HEK293 (cell line): ENCODE measurements around the gene AFG1L.

Experiments
- CTCF ChIA-PET: fragments of 350-600 bp; formaldehyde crosslinking; extraction: SDS; loops from one replicate; lab custom pipeline; 2021; ENCODE audit warnings: antibody characterized with exemption; lab: Yijun Ruan, JAX
- POLR2A ChIA-PET: fragments of 300-600 bp; formaldehyde crosslinking; extraction: SDS; loops from one replicate; lab custom pipeline; 2020; ENCODE audit warnings: antibody characterized with exemption, inconsistent platforms; lab: Yijun Ruan, JAX
- H3K27ac ChIP-seq: fragments of 200-500 bp; sonication (Bioruptor generic); 2 replicates; pipeline ENCODE4 v1.5.1; 2014; ENCODE audit warnings: low read depth, low read length, control low read depth, inconsistent platforms; ENCODE audit errors: extremely low read depth
- H3K36me3 ChIP-seq, 2 experiments: fragments of 200-500 bp in 1 of 2; sonication (Bioruptor generic) in 1 of 2; 1 replicate in 1 of 2; 2 replicates in 1 of 2; pipeline ENCODE4 v1.5.1; 2014 to 2017; ENCODE audit warnings: inconsistent platforms in 2 of 2, low read length in 2 of 2; ENCODE audit not compliant: control insufficient read depth in 2 of 2, insufficient read depth in 1 of 2
- H3K4me1 ChIP-seq: fragments of 200-500 bp; sonication (Bioruptor generic); 2 replicates; pipeline ENCODE4 v1.5.1; 2014; ENCODE audit warnings: mild to moderate bottlenecking, low read length, inconsistent platforms; ENCODE audit not compliant: control insufficient read depth, insufficient read depth
- H3K4me3 ChIP-seq: 2 replicates; pipeline ENCODE4 v1.5.1; 2011; ENCODE audit warnings: low read depth, mild to moderate bottlenecking, control low read depth, low read length, moderate library complexity
- H3K9me3 ChIP-seq: fragments of 200-500 bp; sonication (Bioruptor generic); 2 replicates; pipeline ENCODE4 v1.5.1; 2014; ENCODE audit warnings: low read depth, low read length, inconsistent platforms; ENCODE audit not compliant: control insufficient read depth, insufficient read depth
- BCL11A ChIP-seq: fragments of 450-650 bp; formaldehyde crosslinking; IDR thresholded peaks from 2 replicates; pipeline ENCODE4 v1.5.1; 2016; ENCODE audit warnings: low read depth, missing biosample characterization, missing genetic modification characterization
- EGR2 ChIP-seq: fragments of 450-650 bp; formaldehyde crosslinking; IDR thresholded peaks from 2 replicates; pipeline ENCODE4 v1.5.1; 2016; ENCODE audit warnings: low read depth, missing biosample characterization, missing genetic modification characterization
- GFI1B ChIP-seq: fragments of 450-650 bp; formaldehyde crosslinking; IDR thresholded peaks from 2 replicates; pipeline ENCODE4 v1.5.1; 2016; ENCODE audit warnings: missing biosample characterization, missing genetic modification characterization
- GLIS1 ChIP-seq: fragments of 450-650 bp; formaldehyde crosslinking; IDR thresholded peaks from 2 replicates; pipeline ENCODE4 v1.5.1; 2016; ENCODE audit warnings: missing biosample characterization, missing genetic modification characterization
- IKZF3 ChIP-seq: fragments of 450-650 bp; IDR thresholded peaks from 2 replicates; pipeline ENCODE4 v1.5.0; 2018; ENCODE audit warnings: missing biosample characterization, mild to moderate bottlenecking, missing genetic modification characterization, moderate library complexity
- MYNN ChIP-seq: fragments of 450-650 bp; formaldehyde crosslinking; IDR thresholded peaks from 2 replicates; pipeline ENCODE4 v1.5.1; 2016; ENCODE audit warnings: missing biosample characterization, missing genetic modification characterization, borderline replicate concordance
- TRIM28 ChIP-seq: IDR thresholded peaks from 2 replicates; pipeline ENCODE4 v1.6.1; 2011; ENCODE audit warnings: low read length, control low read depth, borderline replicate concordance
- ZBTB1 ChIP-seq: fragments of 450-650 bp; formaldehyde crosslinking; IDR thresholded peaks from 2 replicates; pipeline ENCODE4 v1.5.1; 2016; ENCODE audit warnings: missing biosample characterization, missing genetic modification characterization
- ZBTB20 ChIP-seq: fragments of 450-650 bp; formaldehyde crosslinking; IDR thresholded peaks from 2 replicates; pipeline ENCODE4 v1.5.1; 2016; ENCODE audit warnings: missing biosample characterization, missing genetic modification characterization
- ZBTB7A ChIP-seq: fragments of 450-650 bp; formaldehyde crosslinking; IDR thresholded peaks from 2 replicates; pipeline ENCODE4 v1.5.1; 2016; ENCODE audit warnings: low read depth, missing biosample characterization, missing genetic modification characterization
- ZIC2 ChIP-seq: fragments of 450-650 bp; formaldehyde crosslinking; IDR thresholded peaks from 2 replicates; pipeline ENCODE4 v1.5.1; 2016; ENCODE audit warnings: missing biosample characterization, missing genetic modification characterization
- ZNF138 ChIP-seq: fragments of 450-650 bp; formaldehyde crosslinking; IDR thresholded peaks from 2 replicates; pipeline ENCODE4 v1.5.1; 2016; ENCODE audit warnings: missing biosample characterization, missing genetic modification characterization, borderline replicate concordance
- ZNF155 ChIP-seq: fragments of 450-650 bp; formaldehyde crosslinking; IDR thresholded peaks from 2 replicates; pipeline ENCODE4 v1.5.1; 2016; ENCODE audit warnings: missing biosample characterization, missing genetic modification characterization
- ZNF19 ChIP-seq: fragments of 450-650 bp; formaldehyde crosslinking; IDR thresholded peaks from 2 replicates; pipeline ENCODE4; 2016; ENCODE audit warnings: missing biosample characterization, missing genetic modification characterization, low read depth
- ZNF366 ChIP-seq: fragments of 450-650 bp; formaldehyde crosslinking; conservative IDR thresholded peaks from 2 replicates; pipeline ENCODE4 v1.5.1; 2016; ENCODE audit warnings: missing biosample characterization, missing genetic modification characterization
- ZNF548 ChIP-seq: fragments of 450-650 bp; formaldehyde crosslinking; IDR thresholded peaks from 2 replicates; pipeline ENCODE4 v1.5.1; 2016; ENCODE audit warnings: missing biosample characterization, missing genetic modification characterization
- ZNF549 ChIP-seq: fragments of 450-650 bp; IDR thresholded peaks from 2 replicates; pipeline ENCODE4 v1.5.1; 2018; ENCODE audit warnings: missing biosample characterization, missing genetic modification characterization, mild to moderate bottlenecking, inconsistent platforms, moderate library complexity
- ZNF623 ChIP-seq: fragments of 450-650 bp; formaldehyde crosslinking; IDR thresholded peaks from 2 replicates; pipeline ENCODE4 v1.5.1; 2016; ENCODE audit warnings: missing biosample characterization, missing genetic modification characterization
- ZNF658 ChIP-seq: fragments of 450-650 bp; formaldehyde crosslinking; IDR thresholded peaks from 2 replicates; pipeline ENCODE4; 2016; ENCODE audit warnings: missing biosample characterization, missing genetic modification characterization
- ZNF776 ChIP-seq: fragments of 450-650 bp; formaldehyde crosslinking; IDR thresholded peaks from 2 replicates; pipeline ENCODE4 v1.5.0; 2017; ENCODE audit warnings: missing biosample characterization, missing genetic modification characterization, borderline replicate concordance
- ZNF837 ChIP-seq: fragments of 450-650 bp; formaldehyde crosslinking; IDR thresholded peaks from 2 replicates; pipeline ENCODE4 v1.5.1; 2016; ENCODE audit warnings: missing biosample characterization, missing genetic modification characterization
- TF ChIP-seq, protein P1 (sequence below): fragments of 450-650 bp; IDR thresholded peaks from 2 replicates; pipeline ENCODE4 v1.5.1; 2018; ENCODE audit warnings: missing biosample characterization, mild to moderate bottlenecking, missing genetic modification characterization
- TF ChIP-seq, protein P2 (sequence below): fragments of 450-650 bp; formaldehyde crosslinking; IDR thresholded peaks from 2 replicates; pipeline ENCODE4 v1.5.1; 2017; ENCODE audit warnings: missing biosample characterization, missing genetic modification characterization
- TF ChIP-seq, protein P3 (sequence below): fragments of 450-650 bp; formaldehyde crosslinking; IDR thresholded peaks from 2 replicates; pipeline ENCODE4 v1.5.1; 2017; ENCODE audit warnings: missing biosample characterization, missing genetic modification characterization
- TF ChIP-seq, protein P4 (sequence below): fragments of 450-650 bp; formaldehyde crosslinking; conservative IDR thresholded peaks from 2 replicates; pipeline ENCODE4 v1.5.1; 2016; ENCODE audit warnings: low read depth, missing biosample characterization, missing genetic modification characterization

Gene AFG1L

DNA sequence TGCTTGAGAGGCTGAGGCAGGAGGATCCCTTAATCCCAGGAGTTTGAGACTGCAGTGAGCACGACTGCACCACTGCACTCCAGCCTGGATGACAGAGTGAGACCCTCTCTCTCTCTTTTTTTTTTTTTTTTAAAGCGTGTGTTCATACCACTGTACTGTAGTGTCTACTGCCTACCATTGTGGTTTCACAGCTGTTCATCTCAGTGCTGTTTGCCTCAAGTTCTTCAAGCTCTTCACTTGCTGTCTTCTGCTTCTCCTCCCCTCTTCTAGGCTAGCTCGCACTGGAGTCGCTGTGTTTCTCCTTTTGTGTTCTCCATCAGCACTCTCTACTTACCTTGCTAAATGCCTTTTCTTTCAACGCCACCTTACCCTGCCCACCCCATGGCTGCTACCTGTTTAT is 273.2 kb downstream of the AFG1L start:
- TF ChIP-seq ZNF366 (tag by site-specific recombination) (no peak), ZNF549 (no peak), ZBTB20 (no peak), ZNF19 (tag by site-specific recombination) (no peak), GLIS1 (no peak), IKZF3 (tag by site-specific recombination) (no peak), ZNF155 (tag by site-specific recombination) (no peak), GFI1B (tag by site-specific recombination) (no peak), ZBTB7A (tag by site-specific recombination) (no peak), ZNF658 (tag by site-specific recombination) (no peak), MYNN (tag by site-specific recombination) (no peak), ZNF776 (tag by site-specific recombination) (no peak), ZIC2 (tag by site-specific recombination) (no peak)
- TF ChIP-seq, protein P1, sequence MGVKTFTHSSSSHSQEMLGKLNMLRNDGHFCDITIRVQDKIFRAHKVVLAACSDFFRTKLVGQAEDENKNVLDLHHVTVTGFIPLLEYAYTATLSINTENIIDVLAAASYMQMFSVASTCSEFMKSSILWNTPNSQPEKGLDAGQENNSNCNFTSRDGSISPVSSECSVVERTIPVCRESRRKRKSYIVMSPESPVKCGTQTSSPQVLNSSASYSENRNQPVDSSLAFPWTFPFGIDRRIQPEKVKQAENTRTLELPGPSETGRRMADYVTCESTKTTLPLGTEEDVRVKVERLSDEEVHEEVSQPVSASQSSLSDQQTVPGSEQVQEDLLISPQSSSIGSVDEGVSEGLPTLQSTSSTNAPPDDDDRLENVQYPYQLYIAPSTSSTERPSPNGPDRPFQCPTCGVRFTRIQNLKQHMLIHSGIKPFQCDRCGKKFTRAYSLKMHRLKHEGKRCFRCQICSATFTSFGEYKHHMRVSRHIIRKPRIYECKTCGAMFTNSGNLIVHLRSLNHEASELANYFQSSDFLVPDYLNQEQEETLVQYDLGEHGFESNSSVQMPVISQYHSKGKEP: no peak
- TF ChIP-seq, protein P2, sequence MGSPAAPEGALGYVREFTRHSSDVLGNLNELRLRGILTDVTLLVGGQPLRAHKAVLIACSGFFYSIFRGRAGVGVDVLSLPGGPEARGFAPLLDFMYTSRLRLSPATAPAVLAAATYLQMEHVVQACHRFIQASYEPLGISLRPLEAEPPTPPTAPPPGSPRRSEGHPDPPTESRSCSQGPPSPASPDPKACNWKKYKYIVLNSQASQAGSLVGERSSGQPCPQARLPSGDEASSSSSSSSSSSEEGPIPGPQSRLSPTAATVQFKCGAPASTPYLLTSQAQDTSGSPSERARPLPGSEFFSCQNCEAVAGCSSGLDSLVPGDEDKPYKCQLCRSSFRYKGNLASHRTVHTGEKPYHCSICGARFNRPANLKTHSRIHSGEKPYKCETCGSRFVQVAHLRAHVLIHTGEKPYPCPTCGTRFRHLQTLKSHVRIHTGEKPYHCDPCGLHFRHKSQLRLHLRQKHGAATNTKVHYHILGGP (tag by site-specific recombination): no peak
- TF ChIP-seq, all 188 proteins: peak for 0
- Histone ChIP-seq H3K9me3 (no peaks in the 10 kb centered on the region), H3K36me3 (peaks cover 28 to 63% of the 10 kb centered on the region in 2 experiments), H3K4me1 (peaks cover 24% of the 10 kb centered on the region), H3K27ac (no peak overlapping the region), H3K4me3 (no peak overlapping the region)
- POLR2A ChIA-PET: no interaction called here
- CTCF ChIA-PET: interaction anchor here (0.6 to 1.4 kb wide), 6 partner anchors 15 to 303 kb away, joined by 3 to 6 read pairs (median 4); no protein-coding TSS in a partner anchor

DNA sequence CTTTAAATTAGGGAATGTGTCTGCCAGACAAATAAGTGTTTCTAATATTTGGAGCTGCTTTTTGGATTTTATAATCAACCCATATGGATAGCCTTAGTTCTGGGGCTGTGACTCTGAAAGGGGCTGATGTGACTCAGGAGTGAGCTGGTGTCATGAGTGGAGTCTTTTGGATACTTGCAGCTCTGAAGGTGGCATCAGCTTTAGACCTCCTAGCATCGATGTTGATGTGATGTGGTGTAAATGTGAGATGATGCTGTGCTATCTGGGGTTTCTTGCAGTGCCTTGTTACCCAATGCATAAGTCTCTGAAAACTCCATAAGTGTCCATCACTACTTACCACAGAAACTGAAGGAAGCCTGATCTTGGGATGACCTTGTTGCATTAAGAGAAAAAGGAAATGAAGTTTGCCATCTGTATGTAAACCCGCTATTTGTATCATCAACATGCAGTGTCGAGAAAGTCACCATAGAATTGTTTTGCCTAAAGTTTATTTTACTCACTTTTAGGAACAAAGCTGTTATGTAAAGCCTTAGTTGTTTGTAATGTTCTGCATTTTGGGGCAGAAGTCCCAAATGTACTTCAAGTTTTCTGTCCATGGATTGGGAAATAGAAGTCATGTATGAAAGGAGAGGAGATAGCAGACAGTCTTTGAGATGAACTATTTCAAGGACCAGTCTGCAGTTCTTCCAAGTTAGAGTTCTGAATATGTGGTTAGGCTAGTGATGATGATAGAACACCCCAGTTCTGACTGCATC is 273.9 kb downstream of the AFG1L start:
- Histone ChIP-seq H3K27ac (no peak overlapping the region), H3K9me3 (no peaks in the 10 kb centered on the region), H3K36me3 (peaks cover 28 to 66% of the 10 kb centered on the region in 2 experiments), H3K4me1 (peaks cover 22% of the 10 kb centered on the region), H3K4me3 (no peak overlapping the region)
- CTCF ChIA-PET: interaction anchor here (1.0 to 1.4 kb wide), 2 partner anchors 14 to 22 kb away, joined by 5 to 6 read pairs; no protein-coding TSS in a partner anchor
- POLR2A ChIA-PET: no interaction called here
- TF ChIP-seq ZNF138 (no peak), EGR2 (tag by site-specific recombination) (no peak), ZNF837 (tag by site-specific recombination) (no peak), TRIM28 (no peak), ZNF548 (tag by site-specific recombination) (no peak), BCL11A (tag by site-specific recombination) (no peak), ZBTB1 (no peak), ZNF623 (tag by site-specific recombination) (no peak)
- TF ChIP-seq, protein P3, sequence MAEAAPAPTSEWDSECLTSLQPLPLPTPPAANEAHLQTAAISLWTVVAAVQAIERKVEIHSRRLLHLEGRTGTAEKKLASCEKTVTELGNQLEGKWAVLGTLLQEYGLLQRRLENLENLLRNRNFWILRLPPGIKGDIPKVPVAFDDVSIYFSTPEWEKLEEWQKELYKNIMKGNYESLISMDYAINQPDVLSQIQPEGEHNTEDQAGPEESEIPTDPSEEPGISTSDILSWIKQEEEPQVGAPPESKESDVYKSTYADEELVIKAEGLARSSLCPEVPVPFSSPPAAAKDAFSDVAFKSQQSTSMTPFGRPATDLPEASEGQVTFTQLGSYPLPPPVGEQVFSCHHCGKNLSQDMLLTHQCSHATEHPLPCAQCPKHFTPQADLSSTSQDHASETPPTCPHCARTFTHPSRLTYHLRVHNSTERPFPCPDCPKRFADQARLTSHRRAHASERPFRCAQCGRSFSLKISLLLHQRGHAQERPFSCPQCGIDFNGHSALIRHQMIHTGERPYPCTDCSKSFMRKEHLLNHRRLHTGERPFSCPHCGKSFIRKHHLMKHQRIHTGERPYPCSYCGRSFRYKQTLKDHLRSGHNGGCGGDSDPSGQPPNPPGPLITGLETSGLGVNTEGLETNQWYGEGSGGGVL (tag by site-specific recombination): no peak
- TF ChIP-seq, protein P4, sequence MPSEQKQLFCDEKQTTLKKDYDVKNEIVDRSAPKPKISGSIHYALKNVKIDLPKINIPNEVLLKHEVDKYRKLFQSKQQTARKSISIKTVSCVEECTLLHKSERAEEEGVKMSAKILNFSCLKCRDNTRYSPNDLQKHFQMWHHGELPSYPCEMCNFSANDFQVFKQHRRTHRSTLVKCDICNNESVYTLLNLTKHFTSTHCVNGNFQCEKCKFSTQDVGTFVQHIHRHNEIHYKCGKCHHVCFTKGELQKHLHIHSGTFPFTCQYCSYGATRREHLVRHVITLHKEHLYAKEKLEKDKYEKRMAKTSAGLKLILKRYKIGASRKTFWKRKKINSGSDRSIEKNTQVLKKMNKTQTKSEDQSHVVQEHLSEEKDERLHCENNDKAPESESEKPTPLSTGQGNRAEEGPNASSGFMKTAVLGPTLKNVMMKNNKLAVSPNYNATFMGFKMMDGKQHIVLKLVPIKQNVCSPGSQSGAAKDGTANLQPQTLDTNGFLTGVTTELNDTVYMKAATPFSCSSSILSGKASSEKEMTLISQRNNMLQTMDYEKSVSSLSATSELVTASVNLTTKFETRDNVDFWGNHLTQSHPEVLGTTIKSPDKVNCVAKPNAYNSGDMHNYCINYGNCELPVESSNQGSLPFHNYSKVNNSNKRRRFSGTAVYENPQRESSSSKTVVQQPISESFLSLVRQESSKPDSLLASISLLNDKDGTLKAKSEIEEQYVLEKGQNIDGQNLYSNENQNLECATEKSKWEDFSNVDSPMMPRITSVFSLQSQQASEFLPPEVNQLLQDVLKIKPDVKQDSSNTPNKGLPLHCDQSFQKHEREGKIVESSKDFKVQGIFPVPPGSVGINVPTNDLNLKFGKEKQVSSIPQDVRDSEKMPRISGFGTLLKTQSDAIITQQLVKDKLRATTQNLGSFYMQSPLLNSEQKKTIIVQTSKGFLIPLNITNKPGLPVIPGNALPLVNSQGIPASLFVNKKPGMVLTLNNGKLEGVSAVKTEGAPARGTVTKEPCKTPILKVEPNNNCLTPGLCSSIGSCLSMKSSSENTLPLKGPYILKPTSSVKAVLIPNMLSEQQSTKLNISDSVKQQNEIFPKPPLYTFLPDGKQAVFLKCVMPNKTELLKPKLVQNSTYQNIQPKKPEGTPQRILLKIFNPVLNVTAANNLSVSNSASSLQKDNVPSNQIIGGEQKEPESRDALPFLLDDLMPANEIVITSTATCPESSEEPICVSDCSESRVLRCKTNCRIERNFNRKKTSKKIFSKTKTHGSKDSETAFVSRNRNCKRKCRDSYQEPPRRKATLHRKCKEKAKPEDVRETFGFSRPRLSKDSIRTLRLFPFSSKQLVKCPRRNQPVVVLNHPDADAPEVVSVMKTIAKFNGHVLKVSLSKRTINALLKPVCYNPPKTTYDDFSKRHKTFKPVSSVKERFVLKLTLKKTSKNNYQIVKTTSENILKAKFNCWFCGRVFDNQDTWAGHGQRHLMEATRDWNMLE (tag by site-specific recombination): no peak
